Activated CD4-positive, alpha-beta T cell treated with anti-CD3 and anti-CD28 coated beads, Interleukin-2, amount 10 ng/mL, durations not matched to agents 24 days and 14 days (primary cell): Measurements from ENCODE around the gene OSTC. TPM values are rescaled to one million over a fixed set of nuclear protein-coding genes. Genes with fewer than 3 reads are reported as not detected.
"Not testable (repeated sequence)": the region's sequence is repeated elsewhere in the genome, so short reads cannot be mapped to it uniquely, and the experiment has no call there.

Experiments used
- DNase-seq: peaks from one replicate; pipeline ENCODE4 v3.0.0; 2022
- H3K27ac Mint-ChIP-seq: one replicate; pipeline ENCODE4 v1.8.0; 2022; ENCODE audit warnings: mild to moderate bottlenecking, mixed read lengths
- H3K27me3 Mint-ChIP-seq: one replicate; pipeline ENCODE4 v1.8.0; 2022; ENCODE audit warnings: mixed read lengths
- H3K36me3 Mint-ChIP-seq: one replicate; pipeline ENCODE4 v1.8.0; 2022; ENCODE audit warnings: low read depth, mild to moderate bottlenecking, mixed read lengths
- H3K4me1 Mint-ChIP-seq: one replicate; pipeline ENCODE4 v1.8.0; 2021; ENCODE audit warnings: mixed read lengths
- H3K4me3 Mint-ChIP-seq: one replicate; pipeline ENCODE4 v1.8.0; 2022; ENCODE audit warnings: mild to moderate bottlenecking, moderate library complexity, mixed read lengths
- H3K9me3 Mint-ChIP-seq: one replicate; pipeline ENCODE4 v1.8.0; 2021; ENCODE audit warnings: mixed read lengths
- intact Hi-C: fragments of 100-400 bp; cut with micrococcal nuclease; formaldehyde crosslinking; loops from one replicate; pipeline ENCODE4 v1.15.1; 2023
- total RNA-seq: library from RNA; stranded (reverse); gene quantifications from 2 replicates; pipeline ENCODE4 v1.2.3, GENCODE V29; 2022

OSTC gene
- total RNA-seq, 1 donor from 2014 or later = 91.2 TPM

DNA sequence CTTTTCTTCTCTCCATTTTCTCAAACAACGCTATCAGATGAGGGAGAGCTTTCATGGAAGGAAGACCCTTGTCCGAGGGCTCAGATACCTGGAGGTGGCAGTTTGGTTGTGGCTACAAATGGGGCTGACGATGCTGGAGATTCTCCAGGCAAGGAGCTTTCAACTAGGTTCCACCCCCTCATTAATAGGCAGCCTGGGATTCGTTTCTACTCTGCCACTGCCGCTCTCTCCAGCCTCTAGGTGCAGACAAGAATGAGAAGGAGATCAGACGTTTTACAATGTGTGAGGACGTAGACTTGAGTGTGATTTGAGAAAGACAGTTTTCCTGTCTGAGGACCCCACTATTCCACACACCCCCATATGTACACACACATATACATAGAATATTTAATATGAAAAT lies 59.3 kb downstream of the OSTC start:
- H3K4me3 Mint-ChIP-seq = no peak overlapping the region

DNA sequence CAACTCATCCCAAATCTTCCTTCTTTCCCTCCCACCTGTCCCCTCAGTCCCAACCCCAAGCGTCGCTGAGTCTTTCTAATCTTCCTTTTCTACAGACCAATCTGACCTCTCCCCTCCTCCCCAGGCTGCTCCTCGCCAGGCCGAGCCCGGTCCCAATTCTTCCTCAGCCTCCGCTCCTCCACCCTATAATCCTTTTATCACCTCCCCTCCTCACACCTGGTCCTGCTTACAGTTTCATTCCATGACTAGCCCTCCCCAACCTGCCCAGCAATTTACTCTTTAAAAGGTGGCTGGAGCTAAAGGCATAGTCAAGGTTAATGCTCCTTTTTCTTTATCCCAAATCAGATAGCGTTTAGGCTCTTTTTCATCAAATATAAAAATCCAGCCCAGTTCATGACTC lies 60.2 kb downstream of the OSTC start:
- intact Hi-C loops, H3K4me3 Mint-ChIP-seq, H3K27ac Mint-ChIP-seq, H3K9me3 Mint-ChIP-seq, H3K4me1 Mint-ChIP-seq, H3K27me3 Mint-ChIP-seq, H3K36me3 Mint-ChIP-seq, DNase-seq: not testable (repeated sequence)

More for the DNA sequence above, 59.3 kb downstream of the OSTC start:
- Mint-ChIP-seq H3K9me3 (no peaks in the 10 kb centered on the region), H3K4me1 (no peaks in the 10 kb centered on the region), H3K27ac (no peak overlapping the region), H3K27me3 (no peaks in the 10 kb centered on the region), H3K36me3 (no peaks in the 10 kb centered on the region)
- no peak for DNase-seq
- intact Hi-C loops = no loop called here

DNA sequence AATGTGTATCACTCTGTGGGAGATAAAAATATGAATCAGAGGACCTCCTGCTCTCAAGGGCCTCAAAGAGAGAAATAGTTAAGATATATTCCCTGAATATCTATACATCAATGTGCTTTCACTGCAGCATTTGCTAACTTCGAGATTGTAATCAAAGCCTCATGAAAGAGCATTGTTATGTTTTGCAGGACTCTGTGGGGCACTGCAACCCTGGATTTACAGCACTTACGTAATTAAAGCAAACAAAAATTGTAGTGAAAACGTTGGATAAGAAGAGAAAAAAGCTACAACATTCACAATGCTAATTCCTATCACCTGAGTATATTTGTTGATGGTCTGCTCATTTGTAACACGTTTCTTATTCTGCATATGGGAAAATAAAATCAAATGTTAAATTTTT lies 64.5 kb downstream of the OSTC start:
- peaks cover 8% of the 10 kb centered on the region for H3K27me3 Mint-ChIP-seq
- intact Hi-C loops = no loop called here

DNA sequence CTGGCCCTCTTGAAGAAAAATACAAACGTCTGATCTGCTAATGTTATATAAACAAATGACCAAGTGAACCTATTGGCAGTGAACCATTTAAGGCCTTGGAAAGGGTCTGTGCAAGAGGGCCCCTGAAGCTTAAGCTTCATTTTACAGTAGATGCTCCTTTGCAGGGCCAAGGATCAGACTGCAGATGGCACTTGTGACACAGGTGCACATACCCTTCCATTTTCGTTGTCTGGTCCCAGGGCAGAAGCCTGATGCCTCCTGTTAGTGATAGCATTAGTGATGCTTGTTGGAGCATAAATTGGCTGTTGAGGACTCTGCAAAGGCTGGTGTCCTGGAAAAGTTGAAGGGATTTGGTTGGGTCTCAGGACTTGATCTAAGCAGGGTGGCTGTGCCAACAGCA lies 65.9 kb downstream of the OSTC start:
- no peaks in the 10 kb centered on the region for H3K9me3 Mint-ChIP-seq
- no peak overlapping the region for H3K27ac Mint-ChIP-seq
- DNase-seq = no peak
- H3K4me3 Mint-ChIP-seq = no peak overlapping the region
- H3K4me1 Mint-ChIP-seq = no peaks in the 10 kb centered on the region
- intact Hi-C loops = no loop called here
- H3K27me3 Mint-ChIP-seq = peaks cover 8% of the 10 kb centered on the region
- H3K36me3 Mint-ChIP-seq = no peaks in the 10 kb centered on the region

More for the DNA sequence above, 64.5 kb downstream of the OSTC start:
- DNase-seq = no peak
- Mint-ChIP-seq H3K27ac (no peak overlapping the region), H3K4me1 (no peaks in the 10 kb centered on the region), H3K4me3 (no peak overlapping the region), H3K9me3 (no peaks in the 10 kb centered on the region), H3K36me3 (no peaks in the 10 kb centered on the region)

DNA sequence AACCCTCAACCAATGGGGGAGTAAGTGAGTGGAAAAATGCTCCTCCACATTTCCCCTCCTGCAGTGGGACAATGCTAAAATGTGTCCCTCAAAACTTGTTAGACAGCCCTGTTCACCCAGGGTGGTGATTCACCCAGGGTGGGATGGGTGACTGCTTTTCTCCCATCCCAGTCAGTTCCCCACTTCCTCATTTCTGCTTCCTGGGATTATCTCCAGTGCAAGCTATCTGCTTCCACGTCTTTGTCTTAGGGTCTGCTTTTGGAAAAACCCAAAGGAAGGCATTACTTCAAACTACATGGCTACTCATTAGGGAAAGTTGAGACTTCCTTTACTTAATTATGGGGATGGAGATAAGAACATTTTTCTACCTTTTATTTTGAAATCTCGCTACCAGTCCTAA lies 67.0 kb downstream of the OSTC start:
- no peaks in the 10 kb centered on the region for H3K36me3 Mint-ChIP-seq
- intact Hi-C loops = no loop called here
- DNase-seq = no peak
- peaks cover 8% of the 10 kb centered on the region for H3K27me3 Mint-ChIP-seq
- H3K4me1 Mint-ChIP-seq = no peaks in the 10 kb centered on the region
- H3K27ac Mint-ChIP-seq = no peak overlapping the region
- H3K9me3 Mint-ChIP-seq = peaks cover 2% of the 10 kb centered on the region
- H3K4me3 Mint-ChIP-seq = no peak overlapping the region

Other genes with a start within 250 kb of the OSTC start
- 1,411 and 1,425 TPM in 2 replicates for gene RPL34, start 30.0 kb upstream of the OSTC start, total RNA-seq
- not detected in 2 replicates for gene ETNPPL, start 112.5 kb downstream of the OSTC start, total RNA-seq